Islet of Langerhans (tissue), 1 donor: Measurements from ENCODE around the gene PCDHGC4.

Source experiments
- FAIRE-seq: peaks from one replicate; lab custom pipeline; 2011; peaks lifted over from hg19 to GRCh38; lab: Jason Lieb, UNC

PCDHGC4 gene

DNA sequence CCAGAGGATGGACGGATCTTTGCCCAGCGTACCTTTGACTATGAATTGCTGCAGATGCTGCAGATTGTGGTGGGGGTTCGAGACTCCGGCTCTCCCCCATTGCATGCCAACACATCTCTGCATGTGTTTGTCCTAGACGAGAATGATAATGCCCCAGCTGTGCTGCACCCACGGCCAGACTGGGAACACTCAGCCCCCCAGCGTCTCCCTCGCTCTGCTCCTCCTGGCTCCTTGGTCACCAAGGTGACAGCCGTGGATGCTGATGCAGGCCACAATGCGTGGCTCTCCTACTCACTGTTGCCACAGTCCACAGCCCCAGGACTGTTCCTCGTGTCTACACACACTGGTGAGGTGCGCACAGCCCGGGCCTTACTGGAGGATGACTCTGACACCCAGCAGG, 5.9 kb downstream of the PCDHGC4 start:
- no peak for FAIRE-seq

DNA sequence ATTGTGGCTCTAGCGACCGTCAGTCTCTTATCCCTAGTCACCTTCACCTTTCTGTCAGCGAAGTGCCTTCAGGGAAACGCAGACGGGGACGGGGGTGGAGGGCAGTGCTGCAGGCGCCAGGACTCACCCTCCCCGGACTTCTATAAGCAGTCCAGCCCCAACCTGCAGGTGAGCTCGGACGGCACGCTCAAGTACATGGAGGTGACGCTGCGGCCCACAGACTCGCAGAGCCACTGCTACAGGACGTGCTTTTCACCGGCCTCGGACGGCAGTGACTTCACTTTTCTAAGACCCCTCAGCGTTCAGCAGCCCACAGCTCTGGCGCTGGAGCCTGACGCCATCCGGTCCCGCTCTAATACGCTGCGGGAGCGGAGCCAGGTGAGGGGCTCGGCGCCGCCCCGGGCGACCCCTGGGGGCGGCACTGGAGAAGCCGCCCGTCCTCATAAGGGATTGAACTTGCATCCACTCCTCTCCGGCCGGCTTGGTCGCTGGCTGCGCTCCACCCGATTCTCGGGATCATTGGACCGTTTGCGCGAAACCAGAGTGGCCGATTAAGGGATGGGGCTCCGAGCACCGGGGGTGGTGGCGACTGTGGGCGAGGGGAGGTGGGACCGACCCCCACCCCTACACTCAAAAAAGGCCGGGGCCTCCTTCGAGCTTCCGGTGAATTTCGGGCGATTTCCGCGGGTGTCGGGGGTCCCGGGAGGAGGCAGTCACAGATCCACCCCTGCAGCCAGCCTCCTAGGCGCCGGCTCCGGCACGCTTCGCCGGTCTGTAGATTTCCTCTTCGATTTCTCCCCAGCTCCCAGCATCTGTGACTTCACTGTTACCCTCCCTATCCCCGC, 6.7 kb downstream of the PCDHGC4 start:
- no peak for FAIRE-seq

DNA sequence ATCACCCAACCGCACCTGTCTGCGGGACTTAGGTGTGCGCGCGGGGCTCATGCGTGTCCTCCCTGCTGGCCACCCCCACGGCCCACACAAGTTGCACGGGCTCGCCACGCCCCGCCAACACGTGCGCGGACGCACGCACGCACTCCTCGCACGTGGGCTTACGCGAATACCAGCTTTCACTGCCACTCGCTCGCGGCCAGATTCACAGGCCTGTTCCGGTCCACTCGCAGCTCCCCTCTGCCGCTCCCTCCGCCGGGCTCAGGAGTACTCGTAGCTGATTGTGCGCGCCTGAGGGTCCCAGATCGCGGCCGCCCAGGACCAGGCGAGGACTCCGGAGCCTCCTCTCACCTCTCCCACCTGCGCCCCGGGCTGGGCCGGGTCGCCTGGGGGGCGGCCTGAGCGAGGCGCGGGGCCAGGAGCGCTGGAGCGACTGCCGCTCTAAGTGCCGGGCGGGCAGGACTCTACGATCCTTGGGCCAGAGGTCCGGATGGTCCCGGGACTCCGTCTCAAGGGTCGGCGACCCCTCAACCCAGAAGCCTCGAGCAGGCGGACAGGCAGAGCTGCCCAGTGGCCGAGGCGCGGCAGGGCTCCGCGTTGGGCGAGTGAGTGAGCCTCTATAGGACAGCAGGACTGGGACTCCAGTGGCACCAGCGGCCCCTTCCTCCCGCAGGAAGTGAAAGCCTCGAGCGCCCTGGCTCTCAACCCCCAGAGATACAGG, 7.5 kb downstream of the PCDHGC4 start:
- no peak for FAIRE-seq

DNA sequence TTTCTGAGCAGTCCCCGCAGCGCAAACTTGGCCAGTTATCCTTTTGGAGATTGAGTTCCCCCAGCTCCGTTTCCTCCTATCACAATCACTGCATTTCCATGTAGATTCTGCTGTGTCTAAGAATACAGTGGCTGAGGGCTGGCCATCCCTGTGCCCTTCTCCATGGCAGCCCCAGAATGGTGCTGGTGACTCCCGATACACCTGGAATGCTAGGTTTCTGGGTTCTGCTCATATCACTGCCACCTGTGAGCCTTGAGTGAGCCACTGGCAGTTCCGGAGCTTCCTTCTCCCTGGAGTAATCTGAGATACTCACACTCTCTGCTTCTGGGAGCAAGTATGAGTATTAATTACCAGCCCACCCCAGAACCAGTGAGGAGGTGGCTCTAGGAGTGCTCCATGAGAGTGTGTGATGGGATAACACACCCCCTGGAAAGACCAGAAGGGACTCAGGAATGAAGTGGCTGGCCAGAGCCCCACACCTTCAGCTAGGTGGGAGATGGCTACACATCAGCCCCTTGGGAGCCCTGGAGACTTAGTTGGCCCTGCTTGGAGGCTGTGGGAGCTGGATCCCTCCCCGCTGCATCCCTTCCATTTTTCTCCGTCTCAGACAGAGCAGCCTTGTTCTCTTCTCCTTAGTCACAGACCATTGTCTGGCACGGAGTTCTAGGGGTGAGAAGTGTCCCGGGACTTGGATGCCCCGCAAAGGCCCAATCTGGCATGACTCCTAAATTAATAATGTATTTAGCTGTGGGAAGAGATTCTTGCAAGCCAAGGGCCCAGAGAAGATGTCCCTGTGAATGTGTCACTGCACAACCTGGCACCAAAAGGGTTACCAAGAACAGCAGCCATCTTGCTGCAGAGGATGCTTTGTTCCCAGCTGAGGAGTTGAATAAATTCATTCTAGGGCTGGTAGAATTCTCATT, 8.9 kb downstream of the PCDHGC4 start:
- no peak for FAIRE-seq

DNA sequence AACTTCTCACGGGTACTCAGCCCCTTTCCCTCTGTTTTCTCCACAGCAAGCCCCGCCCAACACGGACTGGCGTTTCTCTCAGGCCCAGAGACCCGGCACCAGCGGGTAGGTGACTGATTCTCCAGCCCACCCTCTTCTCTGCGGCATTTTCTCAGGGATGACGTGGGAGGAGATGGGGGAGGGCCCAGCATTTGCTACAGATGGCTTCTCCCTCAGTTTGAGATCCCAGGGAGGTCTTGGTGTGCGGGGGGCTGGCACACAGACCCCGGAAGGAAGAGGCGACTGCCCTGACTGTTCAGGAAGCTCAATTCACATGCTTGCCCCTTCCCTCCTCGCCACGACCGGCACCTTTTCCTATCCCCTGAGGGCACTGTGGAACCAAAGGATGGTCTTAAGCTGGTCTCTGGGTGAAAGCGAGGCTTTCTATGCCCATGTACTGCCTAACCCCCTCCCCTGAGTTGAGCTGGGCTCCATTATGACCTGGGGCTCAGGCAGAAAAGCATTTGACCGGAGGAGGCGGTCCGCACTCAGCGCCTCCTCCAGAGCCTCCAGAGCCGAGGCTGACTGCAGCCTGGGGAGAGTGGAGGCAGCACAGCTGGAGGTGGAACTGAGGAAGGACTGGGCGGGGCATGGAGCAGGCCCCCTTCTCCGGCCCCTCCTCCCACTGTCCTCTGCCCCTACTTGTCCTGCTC, 10.1 kb downstream of the PCDHGC4 start:
- no peak for FAIRE-seq

DNA sequence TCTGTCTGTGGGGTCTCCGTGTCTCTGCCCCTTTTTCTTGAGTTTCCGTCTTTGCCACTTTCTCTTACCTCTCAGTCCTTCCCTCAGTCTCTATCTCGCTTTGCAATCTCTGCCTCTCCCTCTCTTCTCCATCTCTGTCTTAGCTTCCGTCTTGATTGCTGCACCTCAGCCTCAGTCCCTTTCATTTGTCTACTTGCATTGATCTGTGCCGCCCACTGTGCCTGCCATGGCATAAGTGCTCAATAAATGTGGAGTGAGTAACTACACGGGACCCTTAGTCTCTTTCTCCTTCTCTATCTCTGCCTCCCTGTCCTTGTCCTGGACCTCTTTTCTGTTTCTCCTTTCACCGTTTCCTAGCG, 10.6 kb downstream of the PCDHGC4 start:
- FAIRE-seq, result no peak

DNA sequence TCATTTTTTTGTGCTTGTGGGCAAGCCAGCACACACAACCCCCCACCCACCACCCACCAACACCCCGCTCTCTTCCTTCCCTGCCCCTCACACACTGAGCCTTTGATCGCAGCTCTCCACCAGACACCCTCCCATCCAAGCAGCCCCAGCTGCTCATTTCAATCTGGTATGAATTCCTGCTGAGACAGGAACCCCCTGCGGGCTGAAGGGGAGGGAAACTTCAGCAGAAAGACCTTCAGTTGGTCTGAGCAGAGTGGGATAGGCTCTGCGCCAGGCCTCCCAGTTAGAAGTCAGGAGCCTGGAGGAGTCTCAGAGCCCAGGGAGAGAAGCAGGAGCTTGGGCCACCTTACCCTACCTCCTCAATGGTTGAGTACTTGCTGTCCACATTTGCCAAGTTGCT, 11.2 kb downstream of the PCDHGC4 start:
- FAIRE-seq, result no peak

DNA sequence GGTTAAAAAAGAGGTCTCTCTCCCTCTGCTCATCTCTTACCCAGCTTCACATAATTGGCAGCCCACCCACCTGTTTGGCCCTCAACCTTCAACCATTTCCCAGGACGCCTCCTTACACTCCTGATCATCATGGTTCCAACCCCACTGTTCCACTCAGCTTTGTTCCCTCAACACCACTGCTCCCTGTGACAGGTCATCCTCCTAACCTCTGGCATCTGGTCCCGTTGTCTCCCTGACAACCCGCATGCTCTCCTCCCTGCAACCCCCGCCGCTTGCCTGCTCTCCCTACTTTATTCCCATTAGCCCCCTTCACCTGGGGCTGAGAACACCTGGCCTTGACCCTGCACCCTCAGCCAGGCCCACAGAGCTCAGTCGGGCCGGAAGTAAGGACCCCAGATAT, 16.9 kb downstream of the PCDHGC4 start:
- FAIRE-seq, result no peak

DNA sequence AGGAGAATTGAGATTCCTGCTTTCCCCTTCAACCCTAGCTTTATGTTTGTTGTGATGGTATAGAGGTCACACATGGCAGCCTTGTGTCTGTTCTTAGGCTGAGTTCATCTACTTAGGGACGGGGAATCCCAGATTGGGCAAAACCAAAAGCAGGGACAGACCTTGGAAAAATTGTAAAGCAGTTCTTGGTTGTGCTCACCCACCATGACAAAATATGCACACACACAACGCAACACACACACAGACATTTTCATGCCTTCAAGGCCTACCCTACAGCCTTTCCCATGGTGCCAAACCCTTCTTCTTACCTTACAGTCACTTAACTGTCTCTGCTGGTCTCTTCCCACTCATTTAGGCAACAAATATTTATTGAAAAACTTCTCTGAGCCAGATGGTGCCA, 18.9 kb downstream of the PCDHGC4 start:
- FAIRE-seq, result no peak

DNA sequence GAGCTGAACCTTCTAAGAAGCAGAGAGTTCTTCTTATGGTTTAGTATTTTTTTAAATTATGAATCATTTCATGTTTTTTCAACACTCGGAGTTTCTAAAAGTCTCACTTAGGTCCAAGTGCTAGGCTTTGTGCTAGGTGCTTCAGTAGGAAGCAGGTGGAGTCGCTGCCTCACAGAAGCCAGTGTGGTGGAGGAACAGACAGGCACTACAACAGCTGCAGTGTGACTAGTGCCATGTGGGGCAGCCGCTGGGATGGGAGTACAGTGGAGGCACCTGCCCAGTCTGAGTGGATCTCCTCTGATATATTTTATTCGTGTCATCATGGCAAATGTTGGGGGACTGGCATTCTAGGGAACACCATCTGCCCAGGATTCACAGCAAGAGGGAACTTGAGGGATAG, 19.4 kb downstream of the PCDHGC4 start:
- FAIRE-seq, result no peak

DNA sequence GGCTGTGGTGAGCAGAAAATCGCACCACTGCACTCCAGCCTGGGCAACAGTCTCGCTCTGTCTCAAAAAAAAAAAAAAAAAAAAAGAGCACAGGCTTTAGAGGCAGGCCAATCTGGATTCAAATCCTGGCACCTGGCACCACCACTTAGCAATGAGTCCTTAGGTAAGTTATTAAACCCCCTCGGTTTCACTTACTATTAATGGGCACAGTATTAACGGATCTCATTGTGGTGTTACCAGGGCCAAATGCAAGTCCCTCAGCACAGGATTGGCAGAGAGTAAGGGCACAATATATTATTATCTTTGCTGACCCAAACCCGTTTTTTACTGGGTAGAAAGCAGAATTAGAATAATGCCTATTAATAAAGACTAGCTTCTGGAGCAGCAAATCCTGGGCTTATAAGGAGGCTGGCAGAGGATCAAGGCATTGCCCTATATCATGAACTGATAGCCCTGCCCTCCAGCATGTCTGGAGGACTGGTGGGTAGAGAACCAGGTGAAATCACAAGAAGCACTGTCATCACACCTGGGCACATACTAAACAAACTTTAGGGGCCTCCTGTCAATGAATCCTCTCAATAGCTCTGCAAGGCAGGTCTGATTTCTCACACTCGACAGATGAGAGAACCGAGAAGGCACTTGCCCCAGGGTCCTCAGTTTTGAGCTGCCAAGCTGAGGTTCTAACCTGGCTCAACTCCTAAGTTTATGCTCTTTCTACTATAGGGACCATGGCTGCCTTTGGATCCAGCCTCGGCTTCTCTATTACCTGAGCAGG, 21.7 kb downstream of the PCDHGC4 start:
- FAIRE-seq, result no peak

DNA sequence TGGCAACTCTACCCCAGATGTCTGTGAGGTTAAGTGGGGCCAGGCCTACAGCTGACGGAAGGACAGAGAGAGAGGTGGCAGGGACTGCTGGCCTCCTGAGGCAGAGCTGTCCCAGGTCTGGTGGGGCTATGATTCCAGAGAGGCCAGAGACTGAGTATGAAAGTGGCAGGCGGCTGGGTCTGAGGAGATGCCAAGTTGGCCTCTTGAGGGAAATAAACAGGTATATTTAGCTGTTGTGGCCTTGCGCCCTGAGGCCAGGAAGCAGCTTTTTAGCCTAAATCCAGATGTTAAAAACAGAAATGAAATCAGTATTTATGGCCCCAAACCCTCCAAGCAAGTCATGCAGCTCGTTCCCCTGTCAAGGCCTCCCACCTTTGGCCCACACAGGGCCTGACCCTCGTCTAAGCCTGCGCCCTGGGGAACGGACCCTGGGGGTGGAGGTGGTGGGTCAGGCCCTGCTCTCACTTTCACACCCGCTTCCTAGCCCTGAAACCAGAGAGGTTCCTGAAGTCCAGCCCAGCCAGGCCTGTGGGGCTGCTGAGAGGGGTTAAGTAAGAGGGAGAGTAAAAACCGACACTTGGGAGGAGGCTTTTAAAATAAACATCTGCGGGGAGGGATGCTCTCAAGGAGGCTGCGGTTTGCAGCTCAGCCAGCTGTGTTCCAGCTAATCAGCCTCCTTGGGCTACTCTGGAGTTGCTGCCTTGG, 22.7 kb downstream of the PCDHGC4 start:
- FAIRE-seq, result no peak

DNA sequence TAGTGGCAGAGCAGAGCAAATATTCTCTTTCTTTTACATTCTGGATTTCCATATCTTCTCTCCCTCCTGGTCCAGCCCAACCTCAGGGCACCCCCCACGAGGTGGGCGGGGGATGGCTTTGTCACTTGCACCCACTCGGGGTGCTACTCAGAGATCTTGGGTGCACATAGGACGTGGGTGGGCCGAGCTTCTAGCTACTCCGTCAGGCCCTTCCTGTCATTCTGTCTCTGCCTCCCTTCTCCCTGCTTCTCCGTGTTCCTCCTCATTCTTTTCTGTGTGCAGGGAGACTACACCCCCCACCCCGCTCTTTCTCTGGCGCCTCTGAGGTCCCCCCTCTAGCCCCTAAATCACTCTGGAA, 23.6 kb downstream of the PCDHGC4 start:
- no peak for FAIRE-seq

DNA sequence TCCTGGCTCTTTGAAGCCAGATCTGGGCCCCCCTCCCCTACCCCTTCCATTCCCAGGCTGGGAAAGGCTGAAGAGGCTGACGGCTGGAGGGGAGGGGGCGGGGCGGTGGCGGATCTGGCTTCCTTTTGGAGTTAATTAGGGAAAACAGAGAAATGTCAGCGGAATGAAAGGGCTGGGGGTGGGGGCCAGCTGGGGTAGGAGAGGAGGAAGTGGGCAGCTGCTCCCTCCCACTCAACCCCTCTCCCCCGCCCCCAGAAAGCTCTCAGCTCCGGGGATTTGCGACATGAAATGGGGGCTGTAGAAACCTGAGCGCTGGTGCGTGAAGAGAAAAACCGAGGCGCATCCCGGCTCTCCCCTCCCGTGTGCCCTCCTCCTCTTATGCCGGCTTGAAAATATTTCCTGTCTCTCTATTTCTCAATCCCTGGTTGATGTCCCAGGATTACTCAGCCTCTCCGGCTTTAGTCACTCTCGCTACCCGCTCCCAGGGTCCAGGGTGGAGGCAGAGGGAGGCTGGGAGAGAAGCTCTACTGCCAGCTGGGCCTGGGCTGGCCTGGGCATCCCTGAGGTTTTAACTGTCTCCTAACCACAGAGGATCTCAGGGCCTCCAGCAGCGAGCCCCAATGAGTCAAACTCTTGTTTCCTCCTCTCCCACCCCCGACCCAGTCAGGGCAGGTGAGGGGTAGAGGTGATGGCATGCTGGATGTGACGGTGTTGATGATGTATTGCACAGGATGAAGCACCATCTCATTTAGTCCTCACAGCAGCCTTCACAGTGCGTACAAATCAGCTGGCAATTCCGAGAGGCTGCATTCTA, 24.2 kb downstream of the PCDHGC4 start:
- FAIRE-seq, result no peak

DNA sequence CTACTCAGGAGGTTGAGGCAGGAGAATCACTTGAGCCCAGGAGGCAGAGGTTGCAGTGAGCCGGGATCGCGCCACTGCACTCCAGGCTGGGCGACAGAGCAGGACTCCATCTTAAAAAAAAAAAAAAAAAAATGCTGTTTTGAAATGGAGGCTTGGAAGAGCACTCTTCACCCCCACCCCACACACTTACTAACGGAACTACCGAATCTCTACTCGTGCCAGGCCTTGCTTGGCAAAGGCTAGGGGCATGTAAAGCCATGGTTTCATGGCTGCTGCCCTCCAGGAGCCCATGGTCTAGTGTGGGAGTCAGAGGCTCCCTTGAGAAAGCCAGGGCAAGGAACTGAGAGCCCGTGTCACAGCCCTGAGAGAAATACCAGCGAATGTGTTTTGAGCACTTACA, 25.3 kb downstream of the PCDHGC4 start:
- no peak for FAIRE-seq

DNA sequence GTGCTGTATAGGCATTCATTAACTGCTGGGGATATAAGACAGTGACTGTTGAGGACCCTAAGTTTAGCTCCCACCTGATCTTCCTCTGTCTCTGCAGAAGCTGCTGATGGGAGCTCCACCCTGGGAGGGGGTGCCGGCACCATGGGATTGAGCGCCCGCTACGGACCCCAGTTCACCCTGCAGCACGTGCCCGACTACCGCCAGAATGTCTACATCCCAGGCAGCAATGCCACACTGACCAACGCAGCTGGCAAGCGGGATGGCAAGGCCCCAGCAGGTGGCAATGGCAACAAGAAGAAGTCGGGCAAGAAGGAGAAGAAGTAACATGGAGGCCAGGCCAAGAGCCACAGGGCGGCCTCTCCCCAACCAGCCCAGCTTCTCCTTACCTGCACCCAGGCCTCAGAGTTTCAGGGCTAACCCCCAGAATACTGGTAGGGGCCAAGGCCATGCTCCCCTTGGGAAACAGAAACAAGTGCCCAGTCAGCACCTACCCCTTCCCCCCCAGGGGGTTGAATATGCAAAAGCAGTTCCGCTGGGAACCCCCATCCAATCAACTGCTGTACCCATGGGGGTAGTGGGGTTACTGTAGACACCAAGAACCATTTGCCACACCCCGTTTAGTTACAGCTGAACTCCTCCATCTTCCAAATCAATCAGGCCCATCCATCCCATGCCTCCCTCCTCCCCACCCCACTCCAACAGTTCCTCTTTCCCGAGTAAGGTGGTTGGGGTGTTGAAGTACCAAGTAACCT, 26.2 kb downstream of the PCDHGC4 start:
- no peak for FAIRE-seq

DNA sequence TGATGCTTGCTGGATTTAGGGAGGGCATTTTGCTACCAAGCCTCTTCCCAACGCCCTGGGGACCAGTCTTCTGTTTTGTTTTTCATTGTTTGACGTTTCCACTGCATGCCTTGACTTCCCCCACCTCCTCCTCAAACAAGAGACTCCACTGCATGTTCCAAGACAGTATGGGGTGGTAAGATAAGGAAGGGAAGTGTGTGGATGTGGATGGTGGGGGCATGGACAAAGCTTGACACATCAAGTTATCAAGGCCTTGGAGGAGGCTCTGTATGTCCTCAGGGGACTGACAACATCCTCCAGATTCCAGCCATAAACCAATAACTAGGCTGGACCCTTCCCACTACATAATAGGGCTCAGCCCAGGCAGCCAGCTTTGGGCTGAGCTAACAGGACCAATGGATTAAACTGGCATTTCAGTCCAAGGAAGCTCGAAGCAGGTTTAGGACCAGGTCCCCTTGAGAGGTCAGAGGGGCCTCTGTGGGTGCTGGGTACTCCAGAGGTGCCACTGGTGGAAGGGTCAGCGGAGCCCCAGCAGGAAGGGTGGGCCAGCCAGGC, 27.0 kb downstream of the PCDHGC4 start:
- FAIRE-seq, result no peak

DNA sequence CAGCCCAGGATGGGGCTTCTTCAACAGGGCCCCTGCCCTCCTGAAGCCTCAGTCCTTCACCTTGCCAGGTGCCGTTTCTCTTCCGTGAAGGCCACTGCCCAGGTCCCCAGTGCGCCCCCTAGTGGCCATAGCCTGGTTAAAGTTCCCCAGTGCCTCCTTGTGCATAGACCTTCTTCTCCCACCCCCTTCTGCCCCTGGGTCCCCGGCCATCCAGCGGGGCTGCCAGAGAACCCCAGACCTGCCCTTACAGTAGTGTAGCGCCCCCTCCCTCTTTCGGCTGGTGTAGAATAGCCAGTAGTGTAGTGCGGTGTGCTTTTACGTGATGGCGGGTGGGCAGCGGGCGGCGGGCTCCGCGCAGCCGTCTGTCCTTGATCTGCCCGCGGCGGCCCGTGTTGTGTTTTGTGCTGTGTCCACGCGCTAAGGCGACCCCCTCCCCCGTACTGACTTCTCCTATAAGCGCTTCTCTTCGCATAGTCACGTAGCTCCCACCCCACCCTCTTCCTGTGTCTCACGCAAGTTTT, 27.6 kb downstream of the PCDHGC4 start:
- no peak for FAIRE-seq
